HG02852 (cell line): ENCODE results near the gene PRSS56.
"Not testable (repeated sequence)": the region's sequence is repeated elsewhere in the genome, so short reads cannot be mapped to it uniquely, and the experiment has no call there.

Experiments
- ATAC-seq: cut with Tn5 transposase; IDR thresholded peaks from one replicate; pipeline ENCODE4 v1.9.1; 2021; ENCODE audit warnings: mild to moderate bottlenecking, moderate library complexity; ENCODE audit not compliant: unreplicated experiment

The PRSS56 gene

DNA sequence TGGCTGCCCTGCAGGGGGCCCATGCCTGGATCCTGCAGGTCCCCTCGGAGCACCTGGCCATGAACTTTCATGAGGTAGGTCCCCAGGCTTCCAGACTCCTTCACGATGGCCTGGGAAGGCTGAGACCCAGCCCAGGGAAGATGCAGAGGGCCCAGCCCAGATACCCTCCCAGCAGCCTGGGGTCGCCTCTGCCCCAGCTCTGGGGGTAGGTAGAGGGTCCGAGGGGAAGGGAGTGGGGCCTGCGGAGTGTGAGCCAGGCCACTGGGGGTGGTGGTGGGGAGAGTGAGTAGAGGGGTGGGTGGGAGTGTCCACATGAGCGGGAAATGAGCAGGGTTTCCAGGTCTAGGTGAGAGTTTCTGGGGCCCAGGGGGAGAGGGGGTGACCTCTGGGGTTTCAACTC, 4.6 kb downstream of the PRSS56 start:
- no peak for ATAC-seq

DNA sequence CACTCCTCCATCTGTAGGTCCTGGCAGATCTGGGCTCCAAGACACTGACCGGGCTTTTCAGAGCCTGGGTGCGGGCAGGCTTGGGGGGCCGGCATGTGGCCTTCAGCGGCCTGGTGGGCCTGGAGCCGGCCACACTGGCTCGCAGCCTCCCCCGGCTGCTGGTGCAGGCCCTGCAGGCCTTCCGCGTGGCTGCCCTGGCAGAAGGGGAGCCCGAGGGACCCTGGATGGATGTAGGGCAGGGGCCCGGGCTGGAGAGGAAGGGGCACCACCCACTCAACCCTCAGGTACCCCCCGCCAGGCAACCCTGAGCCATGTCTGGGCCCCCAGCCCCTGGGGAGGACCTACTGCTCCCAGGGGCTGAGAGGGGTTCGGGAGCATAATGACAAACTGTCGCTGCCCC, 5.0 kb downstream of the PRSS56 start:
- ATAC-seq = no peak

DNA sequence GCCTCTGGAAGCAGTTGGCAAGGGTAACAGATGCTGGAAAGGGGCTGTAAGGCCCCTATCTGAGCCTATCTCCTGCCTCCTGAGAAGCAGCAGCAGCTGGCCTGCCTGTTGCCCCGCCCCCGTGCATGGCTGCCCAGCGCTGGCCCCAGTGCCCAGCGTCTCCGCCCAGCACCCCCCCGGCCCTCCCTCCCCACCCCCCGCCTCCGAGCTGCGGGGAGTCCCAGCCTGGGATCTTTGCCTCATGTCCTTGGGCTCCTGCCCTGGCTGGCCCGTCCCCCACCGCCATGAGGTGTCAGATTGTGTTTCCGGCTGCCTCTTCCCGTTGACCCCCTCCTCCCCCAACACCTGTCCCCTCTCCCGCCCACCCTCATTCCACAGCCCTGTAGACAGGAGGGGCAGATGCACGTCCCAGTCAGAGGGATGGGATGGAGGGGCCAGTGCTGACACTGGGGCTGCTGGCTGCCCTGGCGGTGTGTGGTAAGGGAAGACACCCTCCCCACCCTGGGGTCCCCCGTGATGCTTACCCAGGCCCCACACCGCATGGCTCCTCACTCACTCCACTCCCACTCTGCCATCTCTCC, 5.7 kb downstream of the PRSS56 start, which contains the start of gene CHRND:
Gene CHRND, plus strand, starts transcription at position 370 of the 581 bp plus-strand sequence. Its CDS starts 56 bp downstream, at position 426.
- ATAC-seq = no peak

DNA sequence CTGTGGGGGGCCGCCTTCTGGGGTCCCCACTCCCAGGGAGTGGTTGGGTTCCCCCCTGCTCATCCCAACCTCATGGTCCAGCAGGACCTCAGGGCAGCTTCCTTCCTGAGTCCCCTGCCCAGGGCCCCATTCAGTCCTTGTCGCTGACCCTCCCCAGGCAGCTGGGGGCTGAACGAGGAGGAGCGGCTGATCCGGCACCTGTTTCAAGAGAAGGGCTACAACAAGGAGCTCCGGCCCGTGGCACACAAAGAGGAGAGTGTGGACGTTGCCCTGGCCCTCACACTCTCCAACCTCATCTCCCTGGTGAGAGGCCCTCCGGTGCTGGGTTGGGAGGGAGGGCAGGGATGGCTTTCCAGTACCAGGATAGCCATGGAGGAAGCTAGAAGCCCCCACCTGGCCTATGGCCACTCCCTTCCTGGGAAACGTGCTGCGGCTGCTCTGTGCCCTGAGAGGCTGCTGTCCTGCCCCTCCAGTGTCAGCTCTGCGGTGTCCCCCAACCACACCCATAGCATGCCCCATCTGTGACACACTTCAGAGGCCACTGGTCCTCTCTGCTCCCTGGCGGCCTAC, 6.3 kb downstream of the PRSS56 start:
- no peak for ATAC-seq

DNA sequence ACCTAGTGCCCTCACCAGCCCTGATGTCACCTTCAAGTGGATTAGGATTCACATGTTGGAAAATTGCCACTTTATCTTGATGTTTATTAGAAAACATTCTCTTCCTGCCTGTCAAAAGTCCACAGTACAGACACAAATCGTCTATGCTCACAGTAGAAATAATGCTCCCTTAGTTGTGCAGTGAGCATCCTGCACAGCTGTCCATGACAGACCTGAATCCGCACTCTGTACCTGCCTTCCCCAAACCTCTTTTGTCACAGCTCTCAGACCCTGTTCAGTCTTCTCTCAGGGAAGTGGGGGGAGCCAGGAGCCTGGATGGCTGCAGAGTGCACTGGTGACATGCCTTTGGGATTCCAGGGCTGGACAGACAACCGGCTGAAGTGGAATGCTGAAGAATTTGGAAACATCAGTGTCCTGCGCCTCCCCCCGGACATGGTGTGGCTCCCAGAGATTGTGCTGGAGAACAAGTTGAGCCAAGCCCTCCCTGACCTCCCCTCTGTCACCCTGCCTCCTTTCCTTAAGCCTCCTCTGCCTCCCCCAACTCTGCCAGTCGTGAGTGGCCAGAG, 7.8 kb downstream of the PRSS56 start:
- ATAC-seq = no peak

DNA sequence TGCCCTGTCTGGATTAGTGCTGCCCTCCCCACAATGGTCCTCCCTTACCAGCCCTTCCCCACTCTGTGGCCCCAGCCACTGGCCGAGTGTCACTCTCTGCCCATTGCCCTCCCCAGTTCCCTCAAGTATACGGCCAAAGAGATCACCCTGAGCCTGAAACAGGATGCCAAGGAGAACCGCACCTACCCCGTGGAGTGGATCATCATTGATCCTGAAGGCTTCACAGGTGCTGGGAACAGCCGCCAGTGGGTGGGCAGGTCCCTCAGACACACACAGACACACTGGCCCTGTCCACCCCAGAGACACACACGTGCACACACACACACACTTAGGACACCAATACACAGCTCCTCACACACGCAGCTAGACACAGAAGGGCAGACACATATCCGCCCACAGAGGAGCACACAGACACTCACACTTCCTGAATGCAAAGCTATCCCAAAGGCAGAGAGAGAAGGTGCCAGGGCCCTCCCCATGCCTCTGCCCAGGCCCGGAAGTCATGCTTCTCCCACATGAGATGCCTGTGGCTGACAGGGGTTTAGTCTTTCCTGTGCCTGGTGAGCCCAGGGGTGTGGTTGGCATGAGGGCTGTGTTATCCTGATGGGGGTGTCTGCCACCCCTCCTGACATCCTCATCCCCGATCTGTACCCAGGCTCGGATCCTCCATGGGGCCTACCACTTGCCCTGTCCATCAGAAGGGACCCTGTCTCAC, 8.7 kb downstream of the PRSS56 start:
- no peak for ATAC-seq

DNA sequence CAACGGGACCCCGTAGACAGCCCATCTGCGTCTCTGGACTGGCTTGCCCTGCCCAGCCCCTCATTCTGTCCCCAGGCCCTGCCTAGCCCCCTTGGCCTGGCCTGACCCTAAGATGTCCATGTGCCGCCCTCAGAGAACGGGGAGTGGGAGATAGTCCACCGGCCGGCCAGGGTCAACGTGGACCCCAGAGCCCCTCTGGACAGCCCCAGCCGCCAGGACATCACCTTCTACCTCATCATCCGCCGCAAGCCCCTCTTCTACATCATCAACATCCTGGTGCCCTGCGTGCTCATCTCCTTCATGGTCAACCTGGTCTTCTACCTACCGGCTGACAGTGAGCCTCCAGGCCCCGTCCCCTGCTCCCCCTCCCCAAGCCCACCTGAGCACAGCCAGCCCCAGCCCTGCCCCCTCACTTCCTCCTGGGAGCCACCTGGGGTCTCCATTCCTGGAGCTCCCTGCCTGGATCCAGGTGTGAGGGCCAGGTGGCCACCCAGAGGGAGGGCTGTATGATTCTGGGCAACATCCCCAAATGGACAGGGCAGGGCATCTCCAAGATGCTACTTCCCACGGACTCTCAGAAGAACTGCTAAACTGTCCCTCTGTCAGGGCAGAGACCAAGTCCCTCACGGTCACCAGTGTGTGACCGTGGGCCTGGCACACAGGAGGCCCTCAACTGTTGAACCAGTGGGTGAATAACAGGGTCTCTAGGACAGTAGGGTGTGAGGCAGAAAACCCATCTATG, 9.8 kb downstream of the PRSS56 start:
- no peak for ATAC-seq

DNA sequence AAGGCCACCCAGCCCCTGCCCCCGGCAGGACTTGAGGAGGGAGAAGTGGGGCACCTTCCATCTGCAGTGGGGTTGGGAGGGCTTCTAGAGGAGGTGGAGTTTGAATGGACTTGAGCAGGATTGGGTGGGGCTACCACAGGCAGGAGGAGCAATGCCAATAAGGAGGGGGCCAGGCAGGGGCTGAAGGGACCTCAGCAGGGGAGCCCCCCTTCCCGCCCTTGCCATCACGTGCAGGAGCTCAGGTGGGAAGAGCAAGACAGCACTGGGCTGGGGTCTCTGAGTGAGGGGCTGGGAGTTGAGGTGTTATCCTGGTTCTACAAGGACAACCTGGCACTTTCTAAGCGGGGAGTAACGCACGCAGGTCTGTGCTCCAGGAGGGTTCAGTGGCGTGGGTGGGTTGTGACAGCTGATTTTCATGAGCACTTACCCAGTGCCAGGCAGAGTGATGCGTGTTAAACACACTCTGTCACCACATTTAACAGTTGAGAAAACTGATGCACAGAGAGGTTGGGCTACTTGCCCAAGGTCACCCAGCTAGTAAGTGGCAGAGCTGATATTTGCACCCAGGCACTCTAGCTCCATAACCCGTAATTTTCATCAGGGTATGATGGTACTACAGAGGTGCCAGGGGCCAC, 10.6 kb downstream of the PRSS56 start:
- ATAC-seq = no peak

DNA sequence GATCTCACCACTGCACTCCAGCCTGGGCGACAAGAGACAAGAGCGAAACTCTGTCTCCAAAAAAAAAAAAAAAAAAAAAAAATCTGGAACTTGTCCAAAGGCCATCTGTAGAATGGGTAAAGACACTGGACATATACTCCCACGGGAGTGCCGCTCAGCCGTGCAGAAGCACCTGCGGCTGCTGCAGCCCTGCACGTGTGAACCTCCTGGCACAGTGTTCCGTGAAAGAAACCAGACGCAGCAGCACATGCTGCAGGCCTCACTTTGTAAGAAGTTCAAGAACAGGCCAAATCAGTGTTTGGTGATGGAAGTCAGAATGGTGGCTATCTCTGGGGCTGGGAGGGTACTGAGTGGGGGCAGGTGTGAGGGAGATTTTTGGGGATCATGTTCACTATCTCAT, 12.2 kb downstream of the PRSS56 start:
- no peak for ATAC-seq

DNA sequence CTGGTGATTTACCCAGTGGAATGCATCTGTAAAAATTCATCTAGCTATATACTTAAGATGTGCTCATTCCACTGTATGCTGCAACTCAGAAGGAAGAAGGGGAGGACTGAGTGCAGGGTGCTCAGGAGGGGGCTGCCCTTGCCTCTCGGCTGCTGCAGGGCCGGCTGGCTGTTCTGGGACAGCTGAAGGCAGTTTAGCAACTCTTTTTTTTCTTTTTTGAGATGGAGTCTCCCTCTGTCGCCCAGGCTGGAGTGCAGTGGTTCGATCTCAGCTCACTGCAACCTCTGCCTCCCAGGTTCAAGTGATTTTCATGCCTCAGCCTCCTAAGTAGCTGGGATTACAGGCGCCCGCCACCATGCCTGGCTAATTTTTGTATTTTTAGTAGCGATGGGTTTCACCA, 12.6 kb downstream of the PRSS56 start:
- ATAC-seq = not testable (repeated sequence)

DNA sequence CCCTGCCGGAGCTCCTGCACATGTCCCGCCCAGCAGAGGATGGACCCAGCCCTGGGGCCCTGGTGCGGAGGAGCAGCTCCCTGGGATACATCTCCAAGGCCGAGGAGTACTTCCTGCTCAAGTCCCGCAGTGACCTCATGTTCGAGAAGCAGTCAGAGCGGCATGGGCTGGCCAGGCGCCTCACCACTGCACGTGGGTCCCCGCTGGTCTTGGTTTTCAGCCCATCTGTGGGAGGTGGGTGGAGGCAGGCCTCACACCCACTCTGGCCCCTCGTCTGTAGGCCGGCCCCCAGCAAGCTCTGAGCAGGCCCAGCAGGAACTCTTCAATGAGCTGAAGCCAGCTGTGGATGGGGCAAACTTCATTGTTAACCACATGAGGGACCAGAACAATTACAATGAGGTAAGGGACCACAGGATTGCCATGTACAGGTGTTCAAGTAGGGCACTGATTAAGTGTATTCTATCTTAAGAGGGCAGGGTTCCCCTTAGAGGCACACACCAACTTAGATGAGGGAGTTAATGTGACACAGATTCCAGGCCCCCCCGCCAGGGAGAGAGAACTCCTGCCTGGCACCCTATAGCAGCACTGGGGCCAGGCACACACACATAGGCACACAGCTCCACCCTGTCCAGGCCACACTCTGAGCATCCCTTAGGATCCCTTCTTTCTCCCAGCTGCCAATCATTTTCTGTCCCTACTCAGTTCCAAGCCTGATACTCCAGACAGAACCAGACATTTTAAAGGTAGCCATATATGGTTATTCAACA, 13.9 kb downstream of the PRSS56 start:
- no peak for ATAC-seq

DNA sequence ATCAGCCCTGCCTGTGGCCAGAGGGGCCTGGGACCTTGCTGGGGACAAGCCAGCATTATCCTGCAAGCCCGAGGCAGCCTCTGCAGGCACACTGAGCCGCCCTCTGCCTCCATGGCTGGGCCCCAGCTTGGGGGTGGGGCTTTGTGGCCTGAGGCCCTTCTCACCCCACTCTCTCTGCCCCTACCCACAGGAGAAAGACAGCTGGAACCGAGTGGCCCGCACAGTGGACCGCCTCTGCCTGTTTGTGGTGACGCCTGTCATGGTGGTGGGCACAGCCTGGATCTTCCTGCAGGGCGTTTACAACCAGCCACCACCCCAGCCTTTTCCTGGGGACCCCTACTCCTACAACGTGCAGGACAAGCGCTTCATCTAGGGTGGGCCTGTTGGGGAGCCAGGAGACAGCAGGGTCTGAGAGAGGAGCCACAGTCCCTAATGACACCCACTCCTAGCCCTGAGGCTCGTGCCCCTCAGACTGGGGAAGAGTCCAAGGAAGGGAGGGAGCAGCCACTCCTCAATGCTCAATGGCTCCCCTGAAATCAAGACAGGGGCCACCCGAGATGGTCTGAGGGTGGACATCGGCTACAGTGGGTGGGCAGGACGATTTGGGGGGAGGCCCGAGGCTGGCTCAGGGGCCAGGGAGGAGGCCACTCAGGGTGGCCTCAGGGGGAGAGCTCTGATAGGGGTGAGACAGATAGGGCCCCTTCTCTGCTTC, 14.9 kb downstream of the PRSS56 start:
- no peak for ATAC-seq

DNA sequence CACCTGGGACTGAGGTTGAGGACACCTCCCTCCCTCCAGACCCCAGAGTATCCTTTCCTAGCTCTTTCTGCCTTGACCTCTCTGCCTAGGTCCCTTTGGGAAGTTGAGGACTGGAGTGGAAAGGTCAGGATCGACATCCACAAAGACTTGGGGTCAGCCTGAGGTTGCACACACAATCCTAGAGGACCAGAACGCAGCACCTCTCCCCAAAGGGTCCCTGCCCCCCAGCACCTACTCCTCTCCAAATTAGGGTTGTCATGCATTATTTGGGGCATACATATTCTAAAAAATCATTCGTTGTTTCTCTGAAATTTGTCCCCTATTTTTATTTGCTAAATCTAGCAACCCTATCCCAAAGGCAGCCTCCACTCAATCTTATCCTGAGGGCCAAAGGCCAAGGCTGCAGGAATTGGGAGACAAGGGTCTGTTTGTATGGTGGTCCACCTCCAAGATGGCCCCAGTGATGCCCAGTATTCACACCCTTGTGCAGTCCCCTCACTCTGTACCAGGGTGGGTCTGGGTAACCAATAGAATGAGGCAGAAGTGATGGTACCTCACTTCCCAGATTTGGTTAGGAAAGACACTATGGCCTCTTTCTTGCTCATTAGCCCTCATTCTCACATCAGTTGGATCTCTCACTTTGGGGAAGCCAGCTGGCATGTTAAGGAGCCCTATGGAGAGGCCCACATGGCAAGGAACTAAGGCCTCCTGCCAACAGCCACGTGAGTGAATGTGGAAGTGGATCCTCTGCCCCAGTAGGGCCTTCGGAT, 15.8 kb downstream of the PRSS56 start:
- no peak for ATAC-seq

DNA sequence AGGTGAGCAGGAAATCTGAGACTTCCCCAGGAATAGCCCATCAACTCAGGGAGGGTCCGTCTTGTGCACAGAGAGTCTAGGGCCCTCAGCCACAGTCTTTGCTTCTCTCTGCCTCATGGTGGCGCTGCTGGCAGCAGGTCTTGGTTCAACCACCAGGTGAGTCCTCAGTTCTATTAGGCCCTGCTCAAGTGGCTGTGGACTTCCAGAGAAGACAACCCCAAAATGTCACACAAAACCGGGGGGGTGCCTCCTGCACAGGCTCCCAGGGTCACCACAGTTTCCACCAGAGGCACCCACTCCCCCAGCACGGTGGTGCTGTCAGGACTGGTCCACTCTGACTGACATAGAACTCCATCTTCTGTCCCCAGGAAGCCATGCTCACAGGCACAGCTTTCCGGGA, 16.9 kb downstream of the PRSS56 start:
- ATAC-seq = no peak

DNA sequence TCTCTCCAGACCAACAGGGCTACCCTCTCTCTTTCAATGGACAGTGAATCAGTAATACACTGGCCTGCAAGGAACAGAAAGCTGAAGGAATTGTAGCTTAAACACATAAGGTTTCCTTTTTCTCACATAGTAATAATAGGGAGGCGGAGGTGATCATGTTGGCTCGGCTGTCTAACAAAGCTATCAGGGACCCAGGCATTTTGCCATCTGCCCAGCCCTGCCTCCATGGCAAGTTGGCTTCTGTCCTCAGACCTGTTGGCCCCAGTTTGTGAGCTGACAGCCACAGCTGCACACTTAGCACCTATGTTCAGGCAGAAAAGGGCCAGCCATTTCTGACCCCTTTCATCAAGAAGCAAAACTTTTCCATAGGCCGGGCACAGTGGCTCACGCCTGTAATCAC, 17.3 kb downstream of the PRSS56 start:
- ATAC-seq = no peak

DNA sequence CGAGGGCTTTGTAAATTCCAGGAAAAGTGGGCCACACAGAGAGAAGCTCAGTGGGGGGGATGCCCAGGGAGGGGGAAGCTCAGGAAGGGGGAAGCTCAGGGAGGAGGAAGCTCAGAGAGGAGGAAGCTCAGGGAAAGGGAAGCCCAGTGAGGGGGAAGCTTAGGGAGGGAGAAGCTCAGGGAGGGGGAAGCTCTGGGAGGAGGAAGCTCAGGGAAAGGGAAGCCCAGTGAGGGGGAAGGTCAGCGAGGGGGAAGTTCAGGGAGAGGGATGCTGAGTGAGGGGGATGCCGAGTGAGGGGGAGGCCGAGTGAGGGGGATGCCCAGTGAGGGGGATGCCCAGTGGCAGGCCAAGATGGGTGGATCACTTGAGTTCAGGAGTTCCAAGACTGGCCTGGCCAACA, 18.5 kb downstream of the PRSS56 start:
- ATAC-seq = no peak

DNA sequence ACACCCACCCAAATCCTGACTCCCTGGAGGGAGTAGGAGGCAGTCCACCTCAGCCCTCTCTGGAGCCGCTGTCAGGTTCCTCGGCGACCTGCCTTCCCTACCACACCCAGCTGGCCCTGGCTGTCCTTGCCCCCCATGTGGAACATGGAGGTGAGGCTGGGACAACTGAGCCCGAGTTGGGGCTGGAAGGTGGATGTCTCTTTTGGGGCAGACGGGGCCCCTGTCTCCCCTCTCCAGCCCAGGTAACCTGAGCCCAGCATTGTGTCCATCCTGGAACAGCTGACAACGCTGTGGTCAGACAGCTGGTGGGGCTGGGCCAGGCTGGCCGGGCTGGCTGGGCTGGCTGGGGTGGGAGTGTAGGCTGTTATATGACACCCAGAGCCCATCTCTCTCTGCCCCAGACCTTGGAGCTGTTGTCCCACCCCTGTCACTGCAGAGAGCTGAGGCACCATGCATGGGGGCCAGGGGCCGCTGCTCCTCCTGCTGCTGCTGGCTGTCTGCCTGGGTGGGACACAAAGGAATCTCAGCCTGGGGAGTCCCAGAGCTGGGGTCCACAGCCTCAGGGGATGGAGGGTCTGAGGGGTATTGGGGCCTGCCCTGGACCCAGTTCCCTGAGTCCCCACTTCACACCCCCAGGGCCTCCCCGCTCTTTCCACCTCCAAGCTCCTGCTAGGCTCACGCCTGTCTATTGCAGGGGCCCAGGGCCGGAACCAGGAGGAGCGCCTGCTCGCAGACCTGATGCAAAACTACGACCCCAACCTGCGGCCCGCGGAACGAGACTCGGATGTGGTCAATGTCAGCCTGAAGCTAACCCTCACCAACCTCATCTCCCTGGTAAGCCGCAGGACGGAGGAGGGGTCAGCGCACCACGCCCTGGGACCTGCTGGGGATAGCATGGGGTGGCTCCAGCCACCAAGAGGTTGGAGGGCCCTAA, 19.4 kb downstream of the PRSS56 start, which contains the start of gene CHRNG:
Gene CHRNG, plus strand, starts transcription at position 395 of the 934 bp plus-strand sequence. Its CDS starts 56 bp downstream, at position 451.
- no peak for ATAC-seq
